Activated CD4-positive, alpha-beta T cell treated with anti-CD3 and anti-CD28 coated beads, Interleukin-2, Interleukin-4, amounts not matched to agents 100 ng/mL and 50 ng/mL, durations not matched to agents 16 hours and 8 hours (primary cell): Measurements from ENCODE around the gene WDR64.

Source experiments
- DNase-seq: peaks from one replicate; pipeline ENCODE4 v3.0.0-alpha.2; 2020; ENCODE audit warnings: low spot score

The WDR64 gene

DNA sequence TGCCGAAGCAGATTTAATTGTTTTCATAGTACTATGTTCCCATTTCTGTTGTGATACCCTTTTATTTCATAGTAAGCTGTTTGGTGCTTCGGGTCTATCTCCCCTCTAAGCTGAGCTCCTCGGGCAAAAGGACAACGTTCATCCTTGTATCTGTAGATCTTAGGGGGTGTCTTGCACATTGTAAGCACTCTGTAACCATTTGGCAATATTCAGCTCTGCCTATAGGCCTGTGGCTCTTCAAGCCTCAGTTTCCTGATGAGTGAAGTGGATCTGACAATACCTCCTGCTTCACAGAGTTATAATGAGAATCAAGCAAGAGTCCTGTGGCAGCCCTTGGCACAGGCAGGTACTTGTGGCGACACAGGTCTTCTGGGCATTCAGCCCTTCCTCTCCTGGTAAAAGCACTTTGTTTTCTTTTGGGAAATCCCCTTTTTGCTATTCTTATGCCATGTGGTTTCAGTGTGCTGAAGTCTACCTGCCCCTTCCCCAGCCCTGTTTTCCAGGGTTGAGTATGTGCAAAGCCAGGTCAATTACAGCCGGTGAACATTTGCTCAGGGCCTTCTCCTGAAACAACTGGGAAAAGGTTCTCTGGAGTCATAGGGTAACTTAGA, 187.4 kb downstream of the WDR64 start:
- peak; percentile 19 for DNase-seq

DNA sequence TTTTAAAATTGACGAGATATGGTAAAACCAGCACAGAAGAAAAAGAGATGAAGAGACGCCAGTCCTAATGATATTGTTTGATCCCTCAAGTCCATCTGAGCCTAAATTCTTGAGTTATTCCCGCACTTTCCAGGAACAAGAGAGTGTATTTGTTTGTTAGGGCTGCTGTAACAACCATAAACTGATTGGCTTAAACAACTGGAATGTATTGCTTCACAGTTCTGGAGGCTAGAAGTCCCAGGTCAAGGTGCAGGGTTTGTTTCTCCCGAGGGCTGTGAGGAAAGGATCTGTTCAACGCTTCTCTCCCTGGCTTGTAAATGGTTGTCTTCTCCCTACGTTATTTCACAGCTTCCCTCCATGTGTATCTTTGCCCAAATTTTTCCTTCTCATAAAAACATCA, 188.1 kb downstream of the WDR64 start:
- DNase-seq, result no peak

DNA sequence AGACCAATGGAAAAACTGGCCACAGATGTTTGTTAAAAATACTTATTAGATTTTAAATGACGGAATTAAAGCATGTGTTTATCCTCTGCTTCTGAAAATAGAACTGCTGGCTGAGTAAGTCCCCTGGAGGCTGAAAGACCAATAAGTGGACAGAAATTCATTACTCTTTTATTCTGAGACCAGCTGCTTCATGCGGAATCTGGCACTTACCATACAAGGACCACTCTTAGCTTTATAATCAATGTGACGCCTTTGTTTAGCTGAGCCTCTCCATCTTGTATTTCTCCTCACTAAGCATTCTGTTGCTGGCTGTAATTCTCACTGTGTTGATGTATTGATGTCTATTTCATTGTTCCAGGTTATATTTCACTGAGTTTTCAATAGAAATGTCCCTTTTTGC, 189.6 kb downstream of the WDR64 start:
- no peak for DNase-seq

DNA sequence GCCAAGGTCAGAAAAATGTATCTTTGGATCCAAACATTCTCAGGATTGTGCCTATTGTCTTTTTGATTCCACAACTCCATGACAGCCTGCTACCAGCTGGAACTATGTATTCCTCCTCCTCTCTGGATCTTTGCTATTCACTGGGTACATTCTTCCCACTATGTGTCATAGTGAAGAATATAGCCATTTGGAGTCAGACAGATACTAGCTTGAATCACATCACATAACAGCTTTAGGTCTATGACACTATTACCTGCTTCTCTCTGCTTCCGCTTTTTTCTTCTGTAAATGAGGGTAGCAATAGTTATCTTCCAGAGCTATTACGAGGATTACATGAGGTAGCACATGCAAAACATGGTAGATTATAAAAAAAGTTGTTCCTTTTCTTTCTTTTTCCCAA, 190.5 kb downstream of the WDR64 start:
- DNase-seq, result no peak

DNA sequence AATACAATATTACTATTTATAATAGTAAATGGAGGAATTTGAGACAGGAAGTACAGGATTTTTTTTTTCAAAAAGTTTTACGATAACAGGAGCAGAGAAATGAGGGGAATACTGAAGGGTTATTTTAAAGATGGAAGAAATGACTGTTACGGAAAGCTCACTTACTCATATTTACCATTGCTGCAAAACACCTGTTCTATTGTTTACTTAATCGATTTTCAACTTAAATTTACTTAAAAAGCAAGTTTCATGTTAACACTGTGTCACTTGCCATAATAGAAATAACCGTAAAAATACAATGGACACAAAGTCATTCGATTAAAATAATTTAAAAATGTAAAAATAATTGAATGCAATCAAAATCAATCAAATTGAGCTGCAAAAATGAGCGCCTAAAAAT, 192.5 kb downstream of the WDR64 start:
- DNase-seq, result no peak

GRCh38 chr1:241846375-241846774, 194.3 kb downstream of the WDR64 start:
- DNase-seq, result no peak

- DNase-seq, result no peak
Measured at GRCh38 chr1:241846862-241847539, 194.9 kb downstream of the WDR64 start.

- DNase-seq, result no peak
Measured at GRCh38 chr1:241847540-241847795, 195.4 kb downstream of the WDR64 start.

GRCh38 chr1:241847796-241848685, 196.0 kb downstream of the WDR64 start, which contains the start of gene EXO1:
TSS of gene EXO1 (plus strand) at chr1:241848204. CDS start at chr1:241850426, 2,222 bp downstream.
- DNase-seq, result peak; percentile 91

GRCh38 chr1:241848686-241849344, 196.7 kb downstream of the WDR64 start:
- no peak for DNase-seq

GRCh38 chr1:241849345-241849695, 197.2 kb downstream of the WDR64 start:
- no peak for DNase-seq
